ENCODE results near the gene PRKN. TPM values are rescaled to one million over a fixed set of nuclear protein-coding genes. Genes with fewer than 3 reads are reported as not detected.

Gene PRKN
- total RNA-seq, 1 donor from 2014 or later: 25.5 TPM

DNA sequence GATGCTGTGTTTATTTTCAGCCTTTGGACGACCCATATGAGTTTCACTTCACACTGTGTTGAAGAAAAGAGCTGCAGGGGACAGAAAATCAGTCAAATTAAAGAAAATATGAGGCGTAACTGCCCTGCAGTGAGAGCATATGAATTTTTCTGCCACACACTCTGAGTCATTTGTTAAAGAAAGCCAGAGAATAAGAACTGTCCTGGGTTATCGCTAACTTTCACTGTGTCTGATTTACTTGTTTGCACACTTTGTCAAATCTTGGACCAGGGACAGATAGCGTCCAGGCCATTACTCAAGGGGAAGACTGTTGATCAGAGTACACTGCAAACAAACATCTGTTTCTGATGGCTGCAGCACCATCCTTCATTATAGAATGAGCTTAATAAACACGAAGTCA, 1326.9 kb downstream of the PRKN start:
- H3K36me3 ChIP-seq: no peaks in the 10 kb centered on the region
- no peak for DNase-seq
- intact Hi-C loops (cut with micrococcal nuclease): no loop called here
- no peak overlapping the region for H3K4me3 ChIP-seq
- TF ChIP-seq, protein P1, sequence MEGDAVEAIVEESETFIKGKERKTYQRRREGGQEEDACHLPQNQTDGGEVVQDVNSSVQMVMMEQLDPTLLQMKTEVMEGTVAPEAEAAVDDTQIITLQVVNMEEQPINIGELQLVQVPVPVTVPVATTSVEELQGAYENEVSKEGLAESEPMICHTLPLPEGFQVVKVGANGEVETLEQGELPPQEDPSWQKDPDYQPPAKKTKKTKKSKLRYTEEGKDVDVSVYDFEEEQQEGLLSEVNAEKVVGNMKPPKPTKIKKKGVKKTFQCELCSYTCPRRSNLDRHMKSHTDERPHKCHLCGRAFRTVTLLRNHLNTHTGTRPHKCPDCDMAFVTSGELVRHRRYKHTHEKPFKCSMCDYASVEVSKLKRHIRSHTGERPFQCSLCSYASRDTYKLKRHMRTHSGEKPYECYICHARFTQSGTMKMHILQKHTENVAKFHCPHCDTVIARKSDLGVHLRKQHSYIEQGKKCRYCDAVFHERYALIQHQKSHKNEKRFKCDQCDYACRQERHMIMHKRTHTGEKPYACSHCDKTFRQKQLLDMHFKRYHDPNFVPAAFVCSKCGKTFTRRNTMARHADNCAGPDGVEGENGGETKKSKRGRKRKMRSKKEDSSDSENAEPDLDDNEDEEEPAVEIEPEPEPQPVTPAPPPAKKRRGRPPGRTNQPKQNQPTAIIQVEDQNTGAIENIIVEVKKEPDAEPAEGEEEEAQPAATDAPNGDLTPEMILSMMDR (IDR thresholded peaks at IDR 0.05; ENCODE audit: borderline replicate concordance): no peak
- H3K4me1 ChIP-seq: peaks cover 1% of the 10 kb centered on the region
- peaks cover 24% of the 10 kb centered on the region for H3K9me3 ChIP-seq (replicated peaks)
- H3K27me3 ChIP-seq (ENCODE audit: low read depth): no peaks in the 10 kb centered on the region
- no peak overlapping the region for H3K27ac ChIP-seq (replicated peaks)

DNA sequence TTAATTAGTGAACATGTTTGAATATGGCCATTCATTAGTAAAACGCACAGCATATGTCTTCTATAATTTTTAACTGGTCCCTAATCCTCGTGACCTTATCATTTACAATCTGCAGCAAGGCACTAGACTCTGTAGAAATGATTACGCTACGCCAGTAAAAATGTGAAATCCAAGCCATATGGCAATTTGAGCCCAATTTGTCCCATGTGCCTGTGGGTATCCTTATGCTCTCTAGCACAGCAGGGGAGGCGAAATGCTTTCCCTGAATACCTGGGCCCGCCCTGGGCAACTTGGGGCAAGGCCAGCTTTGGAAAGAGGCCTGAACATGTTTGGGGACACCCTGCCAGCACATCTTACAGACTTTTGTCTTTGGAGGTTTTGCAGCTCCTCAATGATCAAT, 1331.0 kb downstream of the PRKN start:
- DNase-seq: no peak
- Histone ChIP-seq H3K27me3 (ENCODE audit: low read depth) (no peaks in the 10 kb centered on the region), H3K9me3 (replicated peaks) (peaks cover 13% of the 10 kb centered on the region), H3K4me1 (peaks cover 11% of the 10 kb centered on the region), H3K36me3 (no peaks in the 10 kb centered on the region), H3K27ac (replicated peaks) (no peak overlapping the region), H3K4me3 (no peak overlapping the region)
- intact Hi-C loops (cut with micrococcal nuclease): loop anchor here (10.0 kb wide), 1 partner anchor 298 kb away; no protein-coding TSS in a partner anchor
- TF ChIP-seq, protein P1 (IDR thresholded peaks at IDR 0.05; ENCODE audit: borderline replicate concordance): no peak

GRCh38 chr6:161395716-161396231, 1331.8 kb downstream of the PRKN start:
- no peak for DNase-seq
- Histone ChIP-seq H3K4me1 (peaks cover 11% of the 10 kb centered on the region), H3K36me3 (no peaks in the 10 kb centered on the region), H3K27ac (replicated peaks) (no peak overlapping the region), H3K4me3 (no peak overlapping the region), H3K9me3 (replicated peaks) (peaks cover 13% of the 10 kb centered on the region), H3K27me3 (ENCODE audit: low read depth) (no peaks in the 10 kb centered on the region)
- TF ChIP-seq, protein P1 (IDR thresholded peaks at IDR 0.05; ENCODE audit: borderline replicate concordance): no peak
- intact Hi-C loops (cut with micrococcal nuclease): loop anchor here (10.0 kb wide), 1 partner anchor 299 kb away; no protein-coding TSS in a partner anchor

GRCh38 chr6:161394437-161394836, 1333.1 kb downstream of the PRKN start:
- H3K27ac ChIP-seq (replicated peaks): no peak overlapping the region
- no peaks in the 10 kb centered on the region for H3K27me3 ChIP-seq (ENCODE audit: low read depth)
- no peaks in the 10 kb centered on the region for H3K36me3 ChIP-seq
- no peak for DNase-seq
- H3K4me1 ChIP-seq: peaks cover 11% of the 10 kb centered on the region
- H3K4me3 ChIP-seq: no peak overlapping the region
- peaks cover 12% of the 10 kb centered on the region for H3K9me3 ChIP-seq (replicated peaks)
- TF ChIP-seq, protein P1 (IDR thresholded peaks at IDR 0.05; ENCODE audit: borderline replicate concordance): no peak
- intact Hi-C loops (cut with micrococcal nuclease): loop anchor here (10.0 kb wide), 1 partner anchor 300 kb away; no protein-coding TSS in a partner anchor

GRCh38 chr6:161393839-161394364, 1333.7 kb downstream of the PRKN start:
- DNase-seq: no peak
- Histone ChIP-seq H3K4me1 (peaks cover 11% of the 10 kb centered on the region), H3K27ac (replicated peaks) (no peak overlapping the region), H3K36me3 (no peaks in the 10 kb centered on the region), H3K4me3 (peak overlapping the region; percentile 26), H3K27me3 (ENCODE audit: low read depth) (no peaks in the 10 kb centered on the region), H3K9me3 (replicated peaks) (peaks cover 6% of the 10 kb centered on the region)
- intact Hi-C loops (cut with micrococcal nuclease): loop anchor here (10.0 kb wide), 1 partner anchor 301 kb away; no protein-coding TSS in a partner anchor
- TF ChIP-seq, protein P1 (IDR thresholded peaks at IDR 0.05; ENCODE audit: borderline replicate concordance): peak; percentile 70
